NB4 (cell line): ENCODE measurements around the gene LEPR.

Source experiments
- POLR2A ChIP-seq: IDR thresholded peaks from 2 replicates; pipeline ENCODE4 v1.6.1; 2011; ENCODE audit warnings: mild to moderate bottlenecking; ENCODE audit not compliant: insufficient read length; ENCODE audit errors: extremely low read depth
- TF ChIP-seq, protein P1 (sequence below): IDR thresholded peaks from one replicate; pipeline ENCODE4 v1.5.1; 2012; ENCODE audit warnings: low read depth, low read length

DNA sequence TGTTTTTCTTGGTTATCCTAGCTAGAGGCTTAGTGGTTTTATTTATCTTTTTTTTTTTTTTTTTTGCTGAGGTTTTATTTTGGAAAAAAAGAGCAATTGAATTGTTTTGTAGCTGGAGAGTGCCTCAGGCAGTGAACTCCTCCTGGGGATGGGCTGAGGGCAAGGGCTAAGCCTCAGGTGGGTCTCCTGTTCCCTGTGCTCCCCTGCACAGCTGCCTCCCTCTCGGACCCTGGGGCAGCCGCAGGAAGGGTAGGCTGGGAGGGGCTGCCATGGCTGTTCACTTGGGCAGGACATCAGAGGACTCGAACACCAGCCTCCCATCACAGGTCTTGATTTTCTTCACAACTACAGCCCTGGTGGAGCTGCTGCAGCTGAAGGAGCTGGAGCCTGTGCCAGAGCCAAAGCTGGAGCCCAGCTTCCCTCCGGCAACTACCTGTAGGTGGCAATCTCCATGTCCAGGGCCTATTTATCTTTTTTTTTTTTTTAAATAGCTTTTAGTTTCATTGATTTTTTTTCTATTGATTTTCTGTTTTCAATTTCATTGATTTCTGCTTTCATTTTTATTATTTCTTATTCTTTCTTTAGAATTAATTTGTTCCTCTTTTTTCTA is 28.9 kb downstream of the LEPR start:
- TF ChIP-seq POLR2A: no peak
- TF ChIP-seq, protein P1, sequence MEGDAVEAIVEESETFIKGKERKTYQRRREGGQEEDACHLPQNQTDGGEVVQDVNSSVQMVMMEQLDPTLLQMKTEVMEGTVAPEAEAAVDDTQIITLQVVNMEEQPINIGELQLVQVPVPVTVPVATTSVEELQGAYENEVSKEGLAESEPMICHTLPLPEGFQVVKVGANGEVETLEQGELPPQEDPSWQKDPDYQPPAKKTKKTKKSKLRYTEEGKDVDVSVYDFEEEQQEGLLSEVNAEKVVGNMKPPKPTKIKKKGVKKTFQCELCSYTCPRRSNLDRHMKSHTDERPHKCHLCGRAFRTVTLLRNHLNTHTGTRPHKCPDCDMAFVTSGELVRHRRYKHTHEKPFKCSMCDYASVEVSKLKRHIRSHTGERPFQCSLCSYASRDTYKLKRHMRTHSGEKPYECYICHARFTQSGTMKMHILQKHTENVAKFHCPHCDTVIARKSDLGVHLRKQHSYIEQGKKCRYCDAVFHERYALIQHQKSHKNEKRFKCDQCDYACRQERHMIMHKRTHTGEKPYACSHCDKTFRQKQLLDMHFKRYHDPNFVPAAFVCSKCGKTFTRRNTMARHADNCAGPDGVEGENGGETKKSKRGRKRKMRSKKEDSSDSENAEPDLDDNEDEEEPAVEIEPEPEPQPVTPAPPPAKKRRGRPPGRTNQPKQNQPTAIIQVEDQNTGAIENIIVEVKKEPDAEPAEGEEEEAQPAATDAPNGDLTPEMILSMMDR: no peak
